Testis (tissue), 2 donors: Measurements from ENCODE around the gene KRTAP5-9.

ENCODE experiments used
- CTCF ChIP-seq, 3 experiments: fragments of 450-650 bp in 2 of 3; fragments of 200-600 bp in 1 of 3; sonication (generic) in 1 of 3; IDR thresholded peaks; one replicate each; pipeline ENCODE4 v1.5.1; 2016 to 2019; ENCODE audit warnings: antibody characterized with exemption in 3 of 3, mild to moderate bottlenecking in 2 of 3, moderate library complexity in 1 of 3
- POLR2A ChIP-seq: fragments of 450-650 bp; IDR thresholded peaks from one replicate; pipeline ENCODE4 v1.6.1; 2017; ENCODE audit warnings: antibody characterized with exemption, mild to moderate bottlenecking, moderate library complexity

- TF ChIP-seq POLR2A = no peak
- no peak for TF ChIP-seq CTCF (IDR thresholded peaks at IDR 0.05)
Observed at GRCh38 chr11:71499125-71499524, 49.1 kb upstream of the KRTAP5-9 start.
